Fibroblast of skin of back (primary cell): Measurements from ENCODE around the gene AFAP1L2.
A peak's percentile ranks its signal among the peaks of the same experiment; 100 is the strongest.

Source experiments
- DNase-seq: peaks from one replicate; pipeline ENCODE4 v3.0.0-alpha.2; 2013

AFAP1L2 gene

GRCh38 chr10:114265392-114266053 lies 138.8 kb downstream of the AFAP1L2 start:
- DNase-seq = no peak

GRCh38 chr10:114262496-114262895 lies 141.8 kb downstream of the AFAP1L2 start:
- no peak for DNase-seq

DNA sequence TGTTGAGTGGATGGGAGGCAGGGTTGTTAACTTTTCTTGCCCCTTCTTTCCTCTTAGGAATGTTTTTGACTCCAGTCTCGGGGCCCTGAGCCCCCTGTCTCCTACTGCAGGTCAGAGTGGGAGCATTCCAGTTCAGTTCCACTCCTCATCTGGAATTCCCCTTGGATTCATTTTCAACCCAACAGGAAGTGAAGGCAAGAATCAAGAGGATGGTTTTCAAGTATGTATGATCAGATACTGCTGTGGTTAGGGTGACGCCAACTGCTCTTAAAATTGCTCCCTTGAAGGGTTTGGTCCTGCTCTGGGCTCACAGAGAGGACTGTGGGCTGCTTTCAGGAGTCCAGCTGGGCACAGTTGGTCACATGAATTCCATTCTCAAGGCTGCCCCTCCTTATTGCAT lies 143.2 kb downstream of the AFAP1L2 start:
- DNase-seq = peak; percentile 47

GRCh38 chr10:114260366-114260765 lies 143.9 kb downstream of the AFAP1L2 start:
- DNase-seq = no peak

DNA sequence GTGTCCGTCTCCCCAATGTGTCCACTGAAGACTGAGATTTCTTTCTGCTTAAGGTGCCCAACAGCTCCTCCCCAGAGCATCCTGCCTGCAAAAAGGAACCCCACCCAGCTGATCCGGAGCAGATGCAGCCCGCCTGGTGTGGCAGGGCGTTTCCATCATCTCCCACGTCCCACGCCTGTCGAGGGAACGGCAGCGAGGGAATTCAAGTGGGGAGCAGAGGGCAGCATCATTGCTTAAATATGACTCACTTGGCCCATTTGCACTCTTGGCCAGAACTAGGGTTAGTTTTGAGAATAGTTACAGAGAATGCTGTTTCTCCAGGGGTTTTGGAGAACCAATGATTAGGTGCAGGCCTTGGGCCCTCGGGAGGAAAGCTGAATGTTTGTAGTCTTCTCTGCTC lies 144.5 kb downstream of the AFAP1L2 start:
- peak; percentile 9 for DNase-seq

DNA sequence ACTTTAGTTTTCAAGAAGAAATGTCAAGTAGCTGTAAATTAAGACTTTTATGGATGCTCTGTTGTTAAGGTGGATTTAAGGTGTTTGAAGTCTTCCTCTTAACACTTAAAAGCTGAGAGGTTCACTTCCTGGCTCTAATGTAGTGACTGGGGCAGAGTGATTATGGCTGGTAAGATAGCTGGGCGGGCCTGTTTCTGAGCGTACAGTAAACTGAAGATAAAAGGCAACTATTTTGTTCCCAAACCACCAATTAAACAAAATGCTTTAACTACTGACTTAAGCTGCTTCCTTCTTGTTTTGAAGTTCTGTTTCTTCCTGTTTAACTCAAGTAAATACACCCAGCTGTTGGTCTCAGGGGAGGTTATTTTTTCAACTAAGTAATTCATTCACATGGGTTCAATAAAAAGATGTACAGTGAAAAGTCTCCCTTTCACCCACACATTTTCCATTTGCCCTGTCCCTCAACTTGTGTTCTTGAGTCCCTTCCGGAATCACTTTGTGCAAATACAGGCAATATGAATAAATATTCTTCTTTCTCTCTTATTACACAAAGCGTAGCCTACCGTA lies 145.9 kb downstream of the AFAP1L2 start:
- no peak for DNase-seq

- DNase-seq = no peak
These were observed 146.8 kb downstream of the AFAP1L2 start for GRCh38 chr10:114257498-114257897.

GRCh38 chr10:114256822-114257221 lies 147.5 kb downstream of the AFAP1L2 start:
- peak; percentile 24 for DNase-seq

DNA sequence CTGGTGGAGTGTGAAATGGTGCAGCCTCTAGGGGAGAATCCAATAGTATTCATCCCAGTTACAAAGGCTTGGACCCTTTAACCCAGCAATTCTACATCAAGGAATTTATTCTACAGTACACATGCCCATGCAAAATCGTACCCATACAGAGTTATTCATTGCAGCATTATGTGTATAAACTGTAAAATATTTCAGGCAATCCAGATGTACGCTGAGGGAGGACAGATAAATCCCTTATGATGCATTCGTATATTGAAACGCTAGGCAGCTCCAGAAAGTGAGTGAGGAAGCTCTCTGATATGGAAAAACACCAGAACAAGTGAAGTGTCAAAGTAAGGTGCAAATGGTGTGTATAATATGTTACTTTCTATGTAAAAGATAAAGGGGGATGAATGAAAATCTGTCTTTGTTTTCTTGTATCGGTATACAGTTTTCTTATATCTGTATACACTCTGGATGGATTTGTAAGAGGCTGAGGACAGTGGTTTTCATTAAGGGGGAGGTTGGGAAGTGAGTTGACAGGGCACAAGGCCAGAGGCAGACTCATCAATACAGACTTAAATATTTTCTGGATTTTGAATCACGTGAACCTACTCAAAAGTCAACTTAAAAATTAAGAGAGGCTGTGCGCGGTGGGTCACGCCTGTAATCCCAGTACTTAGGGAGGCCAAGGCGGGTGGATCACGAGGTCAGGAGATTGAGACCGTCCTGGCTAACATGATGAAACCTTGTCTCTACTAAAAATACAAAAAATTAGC lies 148.1 kb downstream of the AFAP1L2 start:
- no peak for DNase-seq

DNA sequence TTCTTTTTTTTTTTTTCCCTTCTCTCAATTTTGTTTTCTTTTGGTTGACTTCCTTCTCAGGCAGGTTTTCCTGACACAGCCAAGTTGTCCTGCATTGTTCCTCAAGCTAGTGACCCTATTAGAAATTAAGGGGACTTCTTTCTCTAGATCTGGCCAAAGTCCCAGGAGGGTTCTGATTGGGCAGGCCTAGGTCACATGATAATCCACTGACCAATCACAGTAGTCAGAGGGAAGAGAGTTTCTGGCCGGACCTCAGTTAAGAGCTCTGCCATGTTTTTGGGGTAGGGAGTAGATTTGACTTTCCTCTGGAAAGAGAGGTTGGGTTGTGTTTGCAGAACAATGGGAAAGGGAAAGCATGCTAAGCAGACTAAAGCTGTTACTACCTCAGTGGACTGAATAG lies 149.1 kb downstream of the AFAP1L2 start:
- DNase-seq = no peak

DNA sequence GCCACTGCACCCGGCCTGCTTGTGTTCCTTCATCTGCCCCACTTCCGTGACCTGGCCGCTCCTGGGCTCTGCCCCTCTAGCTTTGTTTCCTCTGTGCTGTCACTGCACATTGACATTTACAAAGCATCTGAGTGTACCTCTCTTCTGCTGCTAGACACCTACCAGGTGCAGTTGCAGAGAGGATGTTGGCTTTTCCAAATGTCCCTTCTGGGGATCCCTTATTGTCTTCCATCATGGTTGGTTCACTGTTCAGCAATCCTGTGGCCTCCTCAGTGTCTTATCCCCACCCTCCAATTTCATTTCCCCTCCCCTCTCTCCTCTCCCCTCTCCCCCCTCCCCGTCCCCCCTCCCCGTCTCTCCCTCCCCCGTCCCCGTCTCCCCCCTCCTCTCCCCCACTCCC lies 151.4 kb downstream of the AFAP1L2 start:
- DNase-seq = no peak

DNA sequence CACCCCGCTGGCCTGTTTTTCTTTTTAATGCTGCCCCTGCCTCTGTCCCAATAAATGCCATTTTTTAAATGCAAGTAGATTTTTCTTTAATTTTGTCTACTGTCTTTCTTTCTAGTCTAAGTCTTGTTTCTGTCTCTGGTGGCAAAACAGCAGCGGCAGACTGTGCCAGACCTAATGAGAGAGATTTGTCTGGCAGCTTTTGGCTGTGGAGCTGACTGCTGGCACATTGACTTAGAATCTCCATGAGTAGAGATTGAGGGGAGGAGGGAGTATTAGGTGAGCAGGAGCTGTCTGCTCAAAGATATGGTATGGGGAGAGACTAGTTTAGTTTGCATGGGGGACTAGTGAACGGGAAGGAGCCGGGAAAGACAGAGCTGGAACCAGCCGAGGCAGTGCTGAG lies 152.2 kb downstream of the AFAP1L2 start:
- DNase-seq = no peak

- no peak for DNase-seq
These were observed 153.6 kb downstream of the AFAP1L2 start for GRCh38 chr10:114250716-114251115.

GRCh38 chr10:114250236-114250635 lies 154.1 kb downstream of the AFAP1L2 start:
- no peak for DNase-seq

- no peak for DNase-seq
These were observed 157.5 kb downstream of the AFAP1L2 start for GRCh38 chr10:114246679-114247305.

DNA sequence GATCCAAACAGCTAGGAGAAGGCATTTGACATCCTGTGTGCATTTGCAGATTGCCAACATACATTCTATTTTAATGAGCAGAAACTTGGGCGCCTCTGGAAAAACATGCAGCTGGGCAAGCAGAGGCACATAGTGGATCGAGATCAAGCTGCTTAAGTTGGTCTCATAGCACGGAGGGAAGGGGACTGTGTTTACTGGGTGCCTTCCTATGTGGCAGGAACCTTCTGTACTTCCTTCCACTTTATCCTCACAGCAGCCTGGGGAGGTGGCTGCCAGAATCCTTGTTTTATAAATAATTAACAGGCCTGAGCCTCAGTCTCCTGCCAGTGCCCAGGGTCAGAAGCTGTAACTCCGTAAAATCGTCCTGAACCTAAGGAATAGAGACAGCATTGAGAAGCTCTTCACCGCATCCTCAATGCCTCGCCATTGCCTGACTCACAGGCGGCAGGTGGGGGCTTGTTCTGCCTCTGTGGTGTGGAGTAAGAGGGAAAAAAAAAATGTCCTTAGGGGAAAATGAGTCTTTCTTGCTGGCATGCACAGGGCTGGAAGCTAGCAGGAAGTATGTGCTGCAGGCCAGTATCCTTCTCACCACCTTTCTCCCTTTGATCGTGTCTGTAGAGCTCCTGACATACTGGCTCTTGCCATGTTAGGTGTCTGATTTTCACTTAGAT lies 159.0 kb downstream of the AFAP1L2 start:
- no peak for DNase-seq
